OCI-LY1 (cell line): ENCODE measurements around the gene COX19.

Experiments
- EZH2 ChIP-seq: fragments of 200-600 bp; sonication (generic), shearing (Covaris generic); IDR thresholded peaks from 2 replicates; pipeline ENCODE4 v1.8.0; 2017; ENCODE audit warnings: borderline replicate concordance, mixed run types, mild to moderate bottlenecking, antibody characterized with exemption, low read length, moderate library complexity, mixed read lengths
- TF ChIP-seq, protein P1 (sequence below): fragments of 200-600 bp; sonication (generic), shearing (Covaris generic); IDR thresholded peaks from 2 replicates; pipeline ENCODE4 v1.5.1; 2017; ENCODE audit warnings: mild to moderate bottlenecking, antibody characterized with exemption, low read length, moderate library complexity, mixed read lengths

DNA sequence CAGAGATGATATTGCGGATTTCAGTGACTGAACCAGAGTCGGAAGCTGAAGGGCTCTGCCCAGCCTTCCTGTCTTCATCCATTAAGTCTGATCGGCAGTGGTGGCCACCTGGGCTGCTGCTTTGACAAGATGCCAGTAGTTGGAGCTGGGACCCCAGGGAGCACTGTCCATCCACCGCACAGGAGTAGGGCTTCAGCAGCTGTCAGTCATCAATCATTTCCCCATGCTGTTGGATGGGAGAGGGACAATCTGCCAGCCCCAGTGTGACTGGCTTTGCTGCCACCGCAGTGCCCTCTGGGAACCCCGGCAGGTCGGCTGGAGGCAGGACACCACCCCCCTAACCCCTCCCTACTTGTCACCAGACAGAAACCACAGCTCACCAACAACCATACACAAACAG is 46.0 kb upstream of the COX19 start:
- TF ChIP-seq EZH2, result no peak
- TF ChIP-seq, protein P1, sequence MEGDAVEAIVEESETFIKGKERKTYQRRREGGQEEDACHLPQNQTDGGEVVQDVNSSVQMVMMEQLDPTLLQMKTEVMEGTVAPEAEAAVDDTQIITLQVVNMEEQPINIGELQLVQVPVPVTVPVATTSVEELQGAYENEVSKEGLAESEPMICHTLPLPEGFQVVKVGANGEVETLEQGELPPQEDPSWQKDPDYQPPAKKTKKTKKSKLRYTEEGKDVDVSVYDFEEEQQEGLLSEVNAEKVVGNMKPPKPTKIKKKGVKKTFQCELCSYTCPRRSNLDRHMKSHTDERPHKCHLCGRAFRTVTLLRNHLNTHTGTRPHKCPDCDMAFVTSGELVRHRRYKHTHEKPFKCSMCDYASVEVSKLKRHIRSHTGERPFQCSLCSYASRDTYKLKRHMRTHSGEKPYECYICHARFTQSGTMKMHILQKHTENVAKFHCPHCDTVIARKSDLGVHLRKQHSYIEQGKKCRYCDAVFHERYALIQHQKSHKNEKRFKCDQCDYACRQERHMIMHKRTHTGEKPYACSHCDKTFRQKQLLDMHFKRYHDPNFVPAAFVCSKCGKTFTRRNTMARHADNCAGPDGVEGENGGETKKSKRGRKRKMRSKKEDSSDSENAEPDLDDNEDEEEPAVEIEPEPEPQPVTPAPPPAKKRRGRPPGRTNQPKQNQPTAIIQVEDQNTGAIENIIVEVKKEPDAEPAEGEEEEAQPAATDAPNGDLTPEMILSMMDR, result no peak
